Thoracic aorta (tissue), 2 donors: ENCODE measurements around the gene EPHB2. TPM values are rescaled to one million over a fixed set of nuclear protein-coding genes. Genes with fewer than 3 reads are reported as not detected.
"Not testable (repeated sequence)": the region's sequence is repeated elsewhere in the genome, so short reads cannot be mapped to it uniquely, and the experiment has no call there.

Source experiments
- ATAC-seq: fragments of 150-250 bp; one replicate; pipeline ENCODE4 v1.8.0; 2017; ENCODE audit warnings: low read depth; ENCODE audit not compliant: insufficient number of reproducible peaks, low FRiP score
- DNase-seq: peaks from one replicate; pipeline ENCODE4 v3.0.0-alpha.2; 2020; ENCODE audit warnings: low spot score
- H3K27ac ChIP-seq, 2 donors: fragments of 200-600 bp; sonication (generic); 1 replicate in 1 of 2; 2 replicates in 1 of 2; pipeline ENCODE4 v1.5.1; 2016; ENCODE audit warnings: mild to moderate bottlenecking in 2 of 2, moderate library complexity in 2 of 2
- H3K27me3 ChIP-seq: fragments of 200-600 bp; sonication (generic); replicated peaks from 2 replicates; pipeline ENCODE4 v1.6.0; 2016; ENCODE audit warnings: mild to moderate bottlenecking; ENCODE audit not compliant: insufficient read depth
- H3K36me3 ChIP-seq: fragments of 200-600 bp; sonication (generic); one replicate; pipeline ENCODE4 v1.5.1; 2016
- H3K4me1 ChIP-seq, 2 donors: fragments of 200-600 bp; sonication (generic); 1 replicate in 1 of 2; 2 replicates in 1 of 2; pipeline versions ENCODE4 v1.5.1 to v1.6.0; 2016; ENCODE audit warnings: low read depth in 2 of 2, mild to moderate bottlenecking in 1 of 2; ENCODE audit not compliant: control insufficient read depth in 1 of 2
- H3K4me3 ChIP-seq: fragments of 200-600 bp; sonication (generic); 2 replicates; pipeline ENCODE4 v1.5.1; 2016; ENCODE audit warnings: mild to moderate bottlenecking
- H3K9me3 ChIP-seq: fragments of 200-600 bp; sonication (generic); 2 replicates; pipeline ENCODE4 v1.5.1; 2016
- total RNA-seq, 2 donors: library from RNA; depleted of rRNA; stranded (reverse); fragments of >200 nt; gene quantifications; one replicate each; pipeline versions ENCODE4 v1.1.0 to v1.2.3, GENCODE V29; 2016
- TF ChIP-seq, protein P1 (sequence below): fragments of 200-600 bp; sonication (generic); IDR thresholded peaks from one replicate; pipeline ENCODE4 v1.5.1; 2019; ENCODE audit warnings: antibody characterized with exemption

The EPHB2 gene
- total RNA-seq, 2 donors from 2014 or later, result 9.3 to 10.0 TPM

DNA sequence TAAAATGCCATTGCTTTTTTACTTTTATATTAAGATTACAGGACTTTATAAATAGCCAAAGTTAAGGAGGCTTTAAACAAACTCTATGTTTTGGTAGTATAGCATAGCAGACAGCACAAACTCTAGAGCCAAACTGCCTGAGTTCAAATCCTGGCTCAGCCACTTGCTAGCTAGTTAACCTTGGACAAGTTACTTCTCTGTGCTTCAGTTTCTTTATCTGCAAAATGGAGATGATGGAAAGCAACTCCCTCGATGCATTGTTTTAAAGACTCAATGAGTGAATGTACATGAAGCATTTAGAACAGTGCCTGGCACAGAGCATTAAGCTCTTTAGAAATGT is 36.3 kb upstream of the EPHB2 start:
- H3K4me3 ChIP-seq, result no peak overlapping the region
- ATAC-seq, result no peak
- no peaks in the 10 kb centered on the region for H3K4me1 ChIP-seq
- H3K27ac ChIP-seq, result no peak overlapping the region
- TF ChIP-seq, protein P1, sequence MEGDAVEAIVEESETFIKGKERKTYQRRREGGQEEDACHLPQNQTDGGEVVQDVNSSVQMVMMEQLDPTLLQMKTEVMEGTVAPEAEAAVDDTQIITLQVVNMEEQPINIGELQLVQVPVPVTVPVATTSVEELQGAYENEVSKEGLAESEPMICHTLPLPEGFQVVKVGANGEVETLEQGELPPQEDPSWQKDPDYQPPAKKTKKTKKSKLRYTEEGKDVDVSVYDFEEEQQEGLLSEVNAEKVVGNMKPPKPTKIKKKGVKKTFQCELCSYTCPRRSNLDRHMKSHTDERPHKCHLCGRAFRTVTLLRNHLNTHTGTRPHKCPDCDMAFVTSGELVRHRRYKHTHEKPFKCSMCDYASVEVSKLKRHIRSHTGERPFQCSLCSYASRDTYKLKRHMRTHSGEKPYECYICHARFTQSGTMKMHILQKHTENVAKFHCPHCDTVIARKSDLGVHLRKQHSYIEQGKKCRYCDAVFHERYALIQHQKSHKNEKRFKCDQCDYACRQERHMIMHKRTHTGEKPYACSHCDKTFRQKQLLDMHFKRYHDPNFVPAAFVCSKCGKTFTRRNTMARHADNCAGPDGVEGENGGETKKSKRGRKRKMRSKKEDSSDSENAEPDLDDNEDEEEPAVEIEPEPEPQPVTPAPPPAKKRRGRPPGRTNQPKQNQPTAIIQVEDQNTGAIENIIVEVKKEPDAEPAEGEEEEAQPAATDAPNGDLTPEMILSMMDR, result no peak
- H3K36me3 ChIP-seq, result no peaks in the 10 kb centered on the region
- no peaks in the 10 kb centered on the region for H3K9me3 ChIP-seq
- DNase-seq, result no peak
- H3K27me3 ChIP-seq, result no peaks in the 10 kb centered on the region

DNA sequence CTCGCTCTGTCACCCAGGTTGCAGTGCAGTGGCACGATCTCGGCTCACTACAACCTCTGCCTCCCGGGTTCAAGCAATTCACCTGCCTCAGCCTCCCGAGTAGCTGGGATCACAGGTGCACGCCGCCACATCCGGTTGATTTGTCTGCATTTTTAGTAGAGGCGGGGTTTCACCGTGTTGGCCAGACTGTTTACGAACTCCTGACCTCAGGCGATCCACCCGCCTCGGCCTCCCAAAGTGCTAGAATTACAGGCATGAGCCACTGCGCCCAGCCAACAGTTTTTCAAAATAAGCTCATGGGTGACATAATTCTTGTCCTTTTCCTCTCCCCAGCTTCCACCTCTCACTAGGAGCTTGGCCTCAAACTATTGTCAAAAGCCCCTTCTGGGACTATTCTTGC is 34.5 kb upstream of the EPHB2 start:
- H3K27me3 ChIP-seq, ATAC-seq, H3K4me3 ChIP-seq, DNase-seq, H3K27ac ChIP-seq, H3K9me3 ChIP-seq, H3K36me3 ChIP-seq, H3K4me1 ChIP-seq: not testable (repeated sequence)

DNA sequence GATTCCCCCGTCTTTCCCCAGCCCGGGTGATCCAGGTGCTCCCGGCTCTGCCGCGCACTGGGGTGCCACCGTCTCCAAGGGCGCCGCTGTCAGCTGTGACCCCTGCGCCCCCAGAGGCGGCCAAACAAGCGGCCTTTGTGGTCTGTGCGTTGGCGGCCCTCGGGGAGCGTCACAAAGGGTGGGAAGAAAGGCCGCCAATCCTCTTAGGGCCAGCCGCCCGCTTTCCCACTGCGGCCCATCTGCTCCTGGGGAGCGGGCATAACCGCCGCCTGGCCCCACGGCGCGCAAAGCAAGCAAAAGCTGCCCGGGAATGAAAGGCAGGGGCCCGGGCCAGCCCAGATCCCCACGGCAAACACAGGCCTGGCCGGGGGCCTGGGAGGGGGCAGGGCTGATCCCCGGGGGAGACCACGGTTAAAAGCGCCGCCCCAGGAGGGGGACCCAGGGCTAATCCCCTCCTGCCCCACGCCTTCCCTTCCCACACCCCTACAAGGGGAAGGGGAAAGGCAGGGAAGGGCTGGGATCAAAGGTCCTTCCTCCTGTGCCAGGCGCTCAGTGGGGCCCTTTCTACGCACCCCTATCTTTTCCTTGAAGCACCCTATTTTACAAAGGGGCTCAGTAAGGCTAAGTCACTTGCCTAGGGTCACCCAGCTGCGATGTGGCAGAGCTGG is 33.6 kb upstream of the EPHB2 start:
- TF ChIP-seq, protein P1, result no peak
- no peaks in the 10 kb centered on the region for H3K36me3 ChIP-seq
- H3K4me1 ChIP-seq, result no peaks in the 10 kb centered on the region
- H3K4me3 ChIP-seq, result no peak overlapping the region
- no peak for DNase-seq
- H3K9me3 ChIP-seq, result no peaks in the 10 kb centered on the region
- ATAC-seq, result no peak
- H3K27me3 ChIP-seq, result no peaks in the 10 kb centered on the region
- H3K27ac ChIP-seq, result no peak overlapping the region

DNA sequence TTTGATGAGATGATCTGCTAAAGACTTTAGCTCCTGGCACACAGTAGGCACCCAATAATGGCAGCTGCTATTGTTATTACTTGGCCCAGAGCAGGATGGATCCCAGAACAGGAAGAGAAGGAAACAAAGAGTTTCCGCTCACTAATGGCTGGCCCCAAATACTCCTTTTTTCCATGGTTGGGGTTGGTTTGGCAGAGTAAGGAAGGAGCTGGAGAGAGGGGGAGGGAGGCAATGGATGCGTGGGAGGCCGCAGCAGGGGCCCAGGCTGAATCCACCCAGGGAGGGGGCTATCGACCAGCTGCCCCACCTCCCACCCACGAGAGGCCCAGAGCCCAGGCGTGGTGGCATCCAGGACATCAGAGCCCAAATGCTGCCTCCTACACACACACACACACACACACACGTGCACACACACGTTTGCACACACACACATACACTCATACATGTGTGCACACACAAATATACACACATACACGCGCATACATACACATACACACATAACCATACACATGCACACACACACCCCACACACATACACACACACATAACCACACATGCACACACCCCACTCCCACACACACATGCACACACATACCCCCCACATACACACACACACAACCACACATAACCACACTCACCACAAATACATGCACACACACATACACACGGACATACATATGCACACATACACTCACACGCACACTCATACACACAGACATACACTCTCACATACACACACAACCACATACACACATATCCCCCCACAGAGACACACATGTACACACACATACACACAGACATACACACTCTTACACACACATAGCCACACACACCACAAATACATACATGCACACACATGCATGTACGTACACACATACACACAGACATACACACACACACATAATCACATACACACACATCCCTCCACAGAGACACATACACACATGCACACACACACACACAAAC is 32.4 kb upstream of the EPHB2 start:
- H3K27ac ChIP-seq, result no peak overlapping the region
- ATAC-seq (no peak), DNase-seq (no peak)
- no peaks in the 10 kb centered on the region for H3K9me3 ChIP-seq
- TF ChIP-seq, protein P1, result no peak
- no peaks in the 10 kb centered on the region for H3K4me1 ChIP-seq
- no peak overlapping the region for H3K4me3 ChIP-seq
- H3K27me3 ChIP-seq, result peaks cover 4% of the 10 kb centered on the region
- H3K36me3 ChIP-seq, result no peaks in the 10 kb centered on the region

DNA sequence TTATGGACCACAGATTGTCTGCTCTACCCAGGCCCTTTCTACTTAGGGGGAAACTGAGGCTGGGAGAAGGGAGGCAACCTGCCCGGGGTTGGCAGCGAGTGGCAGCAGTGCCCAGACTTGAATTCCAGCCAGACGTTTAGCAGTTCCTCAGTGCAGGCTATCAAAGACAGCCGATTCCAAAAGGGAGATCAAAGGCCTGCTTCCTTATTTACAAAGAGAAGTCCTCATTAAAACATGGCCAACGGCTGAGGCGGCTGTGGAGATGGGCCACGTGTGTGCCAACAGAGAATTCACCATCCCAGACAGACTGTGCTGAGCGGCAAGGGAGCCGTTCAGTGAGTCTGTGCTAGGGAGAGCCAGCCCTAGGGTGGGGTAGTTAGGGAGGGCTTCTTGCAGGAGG is 29.9 kb upstream of the EPHB2 start:
- H3K4me1 ChIP-seq, result no peaks in the 10 kb centered on the region
- no peaks in the 10 kb centered on the region for H3K36me3 ChIP-seq
- no peaks in the 10 kb centered on the region for H3K9me3 ChIP-seq
- DNase-seq, result no peak
- TF ChIP-seq, protein P1, result no peak
- H3K27ac ChIP-seq, result no peak overlapping the region
- H3K4me3 ChIP-seq, result no peak overlapping the region
- no peak for ATAC-seq
- peaks cover 4% of the 10 kb centered on the region for H3K27me3 ChIP-seq
